Mesodermal cell (in vitro differentiated cells): ENCODE data around the gene TNFRSF17. TPM values are rescaled to one million over a fixed set of nuclear protein-coding genes. Genes with fewer than 3 reads are reported as not detected.
A peak's percentile ranks its signal among the peaks of the same experiment; 100 is the strongest.
"Not testable (repeated sequence)": the region's sequence is repeated elsewhere in the genome, so short reads cannot be mapped to it uniquely, and the experiment has no call there.

Experiments
- H3K27ac ChIP-seq: 2 replicates; pipeline ENCODE4 v1.7.0; 2013; ENCODE audit warnings: mild to moderate bottlenecking, low read depth, low read length, moderate library complexity; ENCODE audit not compliant: severe bottlenecking
- H3K36me3 ChIP-seq: 2 replicates; pipeline ENCODE4 v1.7.1; 2013; ENCODE audit warnings: mild to moderate bottlenecking, low read length, moderate library complexity; ENCODE audit not compliant: control insufficient read depth, insufficient read depth
- H3K4me1 ChIP-seq: one replicate; pipeline ENCODE4 v1.7.1; 2013; ENCODE audit warnings: mild to moderate bottlenecking, low read length; ENCODE audit not compliant: insufficient read depth, control insufficient read depth, poor library complexity, severe bottlenecking
- H3K4me3 ChIP-seq: 2 replicates; pipeline ENCODE4 v1.7.0; 2013; ENCODE audit warnings: low read length, control low read depth, mild to moderate bottlenecking; ENCODE audit not compliant: insufficient read depth, poor library complexity, severe bottlenecking; ENCODE audit errors: extremely low read depth
- H3K9me3 ChIP-seq: 2 replicates; pipeline ENCODE4 v1.7.1; 2013; ENCODE audit warnings: mild to moderate bottlenecking, low read length, moderate library complexity; ENCODE audit not compliant: control insufficient read depth
- WGBS, 2 experiments: methylation state at CpG; one replicate each; pipeline ENCODE4 v1.1.5; 2013; ENCODE audit warnings: missing lambda C conversion rate in 2 of 2; ENCODE audit not compliant: insufficient coverage in 2 of 2; 5-methylcytosine and 5-hydroxymethylcytosine counted together
- polyA plus RNA-seq, 2 experiments: library from polyadenylated mRNA; stranded (reverse); fragments of 50-300 nt; gene quantifications; one replicate each; pipeline ENCODE4 v1.2.3, GENCODE V29; 2013

Gene TNFRSF17
- not detected for polyA plus RNA-seq (2013, experiment 1 of 2)
- polyA plus RNA-seq (2013, experiment 2 of 2) = not detected

DNA sequence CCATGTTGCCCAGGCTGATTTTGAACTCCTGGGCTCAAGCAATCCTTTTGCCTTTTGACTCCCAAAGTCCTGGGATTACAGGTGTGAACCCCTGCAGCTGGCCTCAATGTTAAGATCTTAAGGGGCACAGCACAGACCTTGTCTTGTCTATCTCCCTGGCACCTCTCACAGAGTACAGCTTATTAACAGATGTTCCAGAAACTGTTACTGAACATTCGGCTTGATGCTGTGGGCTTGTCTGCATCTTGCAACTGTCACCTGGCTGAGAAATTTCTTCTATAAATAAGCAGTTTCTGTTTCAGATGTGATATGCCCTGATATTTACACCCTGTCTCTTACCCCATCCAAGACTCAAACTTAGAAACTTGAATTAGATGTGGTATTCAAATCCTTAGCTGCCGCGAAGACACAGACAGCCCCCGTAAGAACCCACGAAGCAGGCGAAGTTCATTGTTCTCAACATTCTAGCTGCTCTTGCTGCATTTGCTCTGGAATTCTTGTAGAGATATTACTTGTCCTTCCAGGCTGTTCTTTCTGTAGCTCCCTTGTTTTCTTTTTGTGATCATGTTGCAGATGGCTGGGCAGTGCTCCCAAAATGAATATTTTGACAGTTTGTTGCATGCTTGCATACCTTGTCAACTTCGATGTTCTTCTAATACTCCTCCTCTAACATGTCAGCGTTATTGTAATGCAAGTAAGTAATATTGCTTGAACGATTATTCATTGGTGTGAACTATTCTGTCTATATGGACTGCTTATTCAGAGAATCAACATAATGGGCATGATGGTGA lies at the start of gene TNFRSF17:
Gene TNFRSF17 (plus strand): TSS at position 450 of the 791 bp plus-strand sequence. CDS start 115 bp downstream, at position 565.
- H3K27ac ChIP-seq = no peak within 1 kb of the TSS
- WGBS, 2 experiments = 80 to 81% methylated on average over 5 to 6 of the region's 9 CpGs
- H3K4me3 ChIP-seq = no peak within 1 kb of the TSS
- H3K4me1 ChIP-seq = no peaks in the 10 kb centered on the region
- H3K36me3 ChIP-seq = no peaks in the 10 kb centered on the region
- H3K9me3 ChIP-seq = no peaks in the 10 kb centered on the region

DNA sequence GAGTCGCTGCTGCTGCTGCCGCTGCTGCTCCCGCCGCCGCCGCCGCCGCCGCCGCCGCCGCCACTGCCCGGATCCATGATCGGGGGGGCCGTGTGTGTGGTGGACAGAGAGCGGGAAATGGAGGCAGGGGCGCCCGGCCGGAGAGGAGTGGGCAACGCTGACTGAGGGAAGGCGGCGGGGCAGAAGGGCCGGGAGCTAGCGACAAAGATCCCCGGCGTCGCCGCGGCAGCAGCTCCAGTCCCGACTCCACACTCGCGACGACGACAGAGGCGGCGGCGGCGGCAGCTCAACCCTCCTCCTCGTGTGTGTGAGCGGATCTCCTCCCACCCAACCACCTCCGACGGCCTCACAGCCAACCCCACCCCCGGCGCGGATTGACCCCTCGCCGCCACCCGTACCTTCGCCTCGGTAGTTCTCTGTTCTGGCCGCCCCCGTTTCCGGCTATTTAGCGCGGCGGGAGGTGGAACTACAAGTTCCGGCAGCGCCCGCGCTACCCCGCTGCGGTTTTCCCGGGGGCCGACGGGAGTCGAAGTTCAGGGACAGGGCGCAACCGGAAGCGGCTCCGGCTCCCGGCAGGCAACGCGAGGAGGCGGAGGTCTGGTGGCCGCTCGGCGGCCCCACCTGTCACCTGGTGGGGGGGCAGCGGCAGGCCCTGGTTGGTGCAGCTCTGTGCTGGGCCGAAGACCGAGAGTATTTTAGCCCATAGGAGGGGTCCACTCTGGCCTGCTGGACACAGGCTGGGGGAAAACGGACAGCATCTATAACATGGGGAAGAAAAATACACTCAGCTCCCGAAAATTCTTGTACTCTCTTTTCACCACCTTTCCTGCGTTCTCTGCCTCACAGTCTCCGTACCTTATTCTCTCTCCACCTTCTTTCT lies 49.1 kb upstream of the TNFRSF17 start, which contains the start of gene GSPT1:
Gene GSPT1 (minus strand): TSS at position 313 of the 880 bp plus-strand sequence. CDS start 236 bp downstream, at position 77.
- peak within 1 kb of the TSS; percentile 79 for H3K27ac ChIP-seq
- no peaks in the 10 kb centered on the region for H3K9me3 ChIP-seq
- peak within 1 kb of the TSS; percentile 76 for H3K4me3 ChIP-seq
- H3K36me3 ChIP-seq = peaks cover 22% of the 10 kb centered on the region
- 3 to 4% methylated on average over 56 to 68 of the region's 84 CpGs for WGBS, 2 experiments
- peaks cover 12% of the 10 kb centered on the region for H3K4me1 ChIP-seq

DNA sequence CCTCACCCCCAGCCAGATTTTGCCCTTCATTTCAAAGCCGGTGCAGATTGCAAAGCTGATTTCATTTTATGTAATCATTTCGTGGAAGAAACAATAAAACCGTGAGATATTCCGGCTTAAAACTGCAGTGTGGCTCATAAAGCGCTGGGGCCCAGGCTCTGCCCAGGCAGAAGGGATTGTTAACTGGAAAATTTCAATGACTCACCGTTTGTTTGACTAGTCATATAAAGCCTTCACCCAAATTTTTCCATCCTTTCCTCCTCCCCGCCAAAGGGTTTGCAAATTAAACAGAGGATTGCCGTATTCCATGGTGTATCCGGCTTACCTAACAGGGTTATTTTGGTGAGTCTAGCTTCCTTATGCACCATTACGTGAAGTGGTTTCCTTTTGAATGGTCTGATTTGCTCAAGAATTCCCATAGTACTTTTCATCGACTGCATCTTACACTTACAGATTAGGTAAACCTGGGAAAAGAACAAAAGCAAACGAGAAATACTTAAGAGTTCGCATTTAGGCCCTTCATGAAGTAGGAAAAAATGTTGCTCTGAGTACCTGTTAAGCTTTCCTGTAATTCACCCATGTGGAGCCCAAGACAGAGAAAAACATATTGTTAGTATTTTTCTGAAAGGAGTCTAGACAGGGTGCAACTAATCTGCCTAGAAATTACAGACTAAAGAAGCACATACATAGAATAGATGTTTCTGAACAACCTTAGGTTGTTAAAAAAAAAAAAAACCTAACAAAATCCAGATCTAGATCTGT lies 48.3 kb upstream of the TNFRSF17 start:
- 76 to 80% methylated on average over 9 to 13 of the region's 13 CpGs for WGBS, 2 experiments
- H3K4me1 ChIP-seq = peaks cover 12% of the 10 kb centered on the region
- peak overlapping the region; percentile 76 for H3K4me3 ChIP-seq
- peaks cover 14% of the 10 kb centered on the region for H3K36me3 ChIP-seq
- H3K27ac ChIP-seq = peak overlapping the region; percentile 3
- no peaks in the 10 kb centered on the region for H3K9me3 ChIP-seq

DNA sequence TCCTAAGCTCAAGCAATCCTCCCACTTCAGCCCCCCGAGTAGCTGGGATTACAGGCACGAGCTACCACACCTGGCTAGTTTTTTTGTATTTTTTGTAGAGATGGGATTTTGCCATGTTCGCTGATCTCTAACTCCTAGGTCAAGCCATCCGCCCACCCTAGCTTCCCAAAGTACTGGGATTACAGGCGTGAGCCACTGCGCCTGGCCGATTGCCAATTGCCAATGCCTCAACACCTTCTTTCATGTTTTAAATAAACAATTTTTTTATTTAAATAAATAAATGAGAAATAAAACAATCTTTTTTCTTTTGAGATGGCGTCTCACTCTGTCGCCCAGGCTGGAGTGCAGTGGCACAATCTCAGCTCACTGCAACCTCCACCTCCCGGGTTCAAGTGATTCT lies 41.0 kb upstream of the TNFRSF17 start:
- H3K9me3 ChIP-seq, H3K36me3 ChIP-seq, H3K4me3 ChIP-seq, H3K27ac ChIP-seq, H3K4me1 ChIP-seq: not testable (repeated sequence)
- WGBS, 2 experiments = 79 to 93% methylated on average over 3 to 8 of the region's 10 CpGs

DNA sequence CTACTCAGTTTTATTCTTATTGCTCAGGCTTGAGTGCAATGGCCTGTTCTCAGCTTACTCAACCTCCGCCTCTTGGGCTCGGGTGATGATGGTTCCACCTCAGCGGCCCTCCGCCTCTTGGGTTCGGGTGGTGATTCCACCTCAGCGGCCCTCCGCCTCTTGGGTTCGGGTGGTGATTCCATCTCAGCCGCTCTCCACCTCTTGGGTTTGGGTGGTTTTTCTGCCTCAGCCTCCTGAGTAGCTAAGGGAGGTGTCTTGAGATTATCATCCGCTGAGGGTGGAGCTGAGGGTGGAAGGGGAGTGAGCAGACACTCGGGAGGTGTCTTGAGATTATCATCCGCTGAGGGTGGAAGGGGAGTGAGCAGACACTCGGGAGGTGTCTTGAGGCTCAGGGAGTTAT lies 37.7 kb upstream of the TNFRSF17 start:
- H3K27ac ChIP-seq, H3K4me1 ChIP-seq, H3K4me3 ChIP-seq, H3K36me3 ChIP-seq, H3K9me3 ChIP-seq: not testable (repeated sequence)
- WGBS, 2 experiments = 71 to 88% methylated on average over 7 to 9 of the region's 13 CpGs

DNA sequence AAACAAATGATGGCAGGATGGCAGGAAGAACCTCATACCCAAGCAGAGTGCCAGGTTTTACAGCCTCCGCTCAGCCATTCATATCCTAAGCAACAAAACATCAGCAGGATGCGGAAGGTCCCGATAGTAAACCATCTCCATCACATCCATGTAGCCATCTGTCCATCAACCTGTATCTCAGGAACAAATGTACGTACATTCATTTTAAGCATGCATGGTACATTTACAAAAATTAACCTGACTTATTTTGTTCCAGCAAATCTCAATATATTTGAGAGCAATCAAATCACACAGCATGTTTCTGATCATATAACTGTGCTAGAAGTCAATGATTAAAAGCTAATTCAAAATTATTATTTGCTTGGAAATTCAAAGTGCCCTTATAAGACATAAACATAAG lies 23.1 kb upstream of the TNFRSF17 start, which contains the start of gene NPIPB2:
Gene NPIPB2 (minus strand): TSS at position 101 of the 400 bp plus-strand sequence. CDS start 0 bp downstream, at position 101.
- no CpG with 5 or more reads among the region's 4 CpGs for WGBS, 2 experiments
- not testable (repeated sequence) for H3K36me3 ChIP-seq, H3K4me1 ChIP-seq, H3K27ac ChIP-seq, H3K4me3 ChIP-seq, H3K9me3 ChIP-seq

DNA sequence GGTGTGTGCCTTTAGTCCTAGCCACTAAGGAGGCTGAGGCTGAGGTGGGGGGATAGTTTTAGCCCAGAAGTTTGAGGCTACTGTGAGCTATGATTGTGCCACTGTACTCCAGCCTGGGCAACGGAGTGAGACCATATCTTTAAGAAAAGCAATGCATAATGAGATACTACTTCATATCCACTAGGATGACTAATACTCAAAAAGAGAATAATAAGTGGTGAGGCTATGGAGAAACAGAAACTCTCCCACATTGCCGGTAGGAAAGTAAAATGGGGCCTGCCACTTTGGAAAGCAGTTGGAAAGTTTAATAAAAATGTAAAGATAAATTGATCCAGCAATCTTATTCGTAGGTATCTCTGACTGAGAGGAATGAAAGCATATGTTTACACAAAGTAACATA lies 18.6 kb upstream of the TNFRSF17 start:
- H3K9me3 ChIP-seq = no peaks in the 10 kb centered on the region
- H3K4me1 ChIP-seq = no peaks in the 10 kb centered on the region
- H3K36me3 ChIP-seq = no peaks in the 10 kb centered on the region
- 100% methylated on average over 1 of the region's 3 CpGs; no CpG with 5 or more reads in 1 of the 2 experiments for WGBS, 2 experiments
- no peak overlapping the region for H3K27ac ChIP-seq
- no peak overlapping the region for H3K4me3 ChIP-seq

DNA sequence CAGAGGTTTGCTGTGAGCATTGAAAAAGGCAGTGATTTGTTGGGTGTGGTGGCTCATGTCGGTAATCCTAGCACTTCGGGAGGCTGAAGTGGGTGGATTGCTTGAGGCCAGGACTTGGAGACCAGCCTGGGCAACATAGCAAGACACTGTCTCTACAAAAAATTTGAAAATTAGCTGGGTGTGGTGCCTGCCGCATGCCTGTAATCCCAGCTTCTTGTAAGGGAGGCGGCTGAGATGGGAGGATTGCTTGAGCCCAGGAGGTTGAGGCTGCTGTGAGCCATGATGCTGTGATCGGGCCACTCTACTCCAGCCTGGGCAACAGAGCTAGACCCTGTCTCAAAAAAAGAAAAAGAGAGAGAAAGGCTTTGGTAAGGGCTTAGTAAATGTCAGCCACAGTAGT lies 16.2 kb upstream of the TNFRSF17 start:
- no peaks in the 10 kb centered on the region for H3K9me3 ChIP-seq
- H3K4me1 ChIP-seq = no peaks in the 10 kb centered on the region
- H3K36me3 ChIP-seq = no peaks in the 10 kb centered on the region
- 93 to 97% methylated on average over 5 of the region's 5 CpGs for WGBS, 2 experiments
- no peak overlapping the region for H3K27ac ChIP-seq
- no peak overlapping the region for H3K4me3 ChIP-seq

DNA sequence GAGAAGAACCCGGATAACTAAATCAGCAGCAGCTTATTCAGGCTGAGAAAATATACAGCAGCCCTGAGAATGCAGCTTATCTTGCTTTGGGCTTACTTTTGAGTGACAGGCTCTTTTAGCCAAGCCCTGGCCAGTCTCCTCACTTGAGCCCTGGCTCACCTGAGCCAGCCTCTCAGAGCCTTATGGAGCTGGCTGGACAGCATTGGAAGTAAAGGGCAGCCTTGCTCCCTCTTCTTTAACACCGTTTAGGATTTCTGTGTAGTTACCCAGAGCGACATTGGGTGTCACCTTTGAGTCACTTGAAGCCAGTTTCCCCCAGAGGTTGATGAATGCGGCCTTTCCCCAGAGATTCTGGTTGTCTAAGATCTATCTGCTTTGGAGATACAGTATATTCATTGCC lies 15.5 kb upstream of the TNFRSF17 start:
- WGBS, 2 experiments = 12 to 30% methylated on average over 2 to 3 of the region's 4 CpGs
- H3K9me3 ChIP-seq = no peaks in the 10 kb centered on the region
- H3K27ac ChIP-seq = no peak overlapping the region

DNA sequence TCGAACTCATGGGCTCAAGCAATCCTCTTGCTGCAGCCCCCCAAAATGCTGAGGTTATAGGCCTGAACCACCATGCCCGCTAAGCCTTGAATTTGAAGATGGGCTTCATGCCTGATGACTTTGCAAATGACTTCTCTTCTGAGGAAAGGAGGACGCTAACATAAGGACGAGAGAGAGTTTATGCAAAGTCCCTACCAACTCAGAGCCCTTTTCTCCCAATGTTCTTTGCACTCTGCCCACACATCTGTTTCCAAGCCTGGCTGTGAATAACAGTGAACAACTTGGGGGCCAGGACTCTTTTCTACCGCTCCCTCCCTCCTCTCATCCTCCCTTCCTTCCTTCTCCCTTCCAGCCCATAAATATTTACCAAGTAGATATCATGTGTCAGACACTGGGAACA lies 14.6 kb upstream of the TNFRSF17 start:
- no peaks in the 10 kb centered on the region for H3K9me3 ChIP-seq
- no peaks in the 10 kb centered on the region for H3K36me3 ChIP-seq
- 80 to 98% methylated on average over 4 of the region's 5 CpGs for WGBS, 2 experiments
- H3K4me1 ChIP-seq = no peaks in the 10 kb centered on the region
- no peak overlapping the region for H3K4me3 ChIP-seq
- H3K27ac ChIP-seq = no peak overlapping the region

More for the DNA sequence above, 15.5 kb upstream of the TNFRSF17 start:
- Histone ChIP-seq H3K36me3 (no peaks in the 10 kb centered on the region), H3K4me1 (no peaks in the 10 kb centered on the region), H3K4me3 (no peak overlapping the region)
